HepG2 (cell line): Measurements from ENCODE around the gene PTPN12. TPM values are rescaled to one million over a fixed set of nuclear protein-coding genes. Genes with fewer than 3 reads are reported as not detected.

Source experiments
- ATAC-seq: fragments of 200-7000 bp; cut with Tn5 transposase; 3 replicates; pipeline ENCODE4 v1.9.1; 2020; ENCODE audit warnings: mild to moderate bottlenecking, moderate library complexity
- BruUV-seq: library from RNA; stranded (reverse); fragments of 400-500 nt; replicated peaks from 2 replicates; lab custom pipeline; 2021; lab: Mats Ljungman, UMichigan
- CTCF ChIA-PET: fragments of 300-600 bp; formaldehyde crosslinking; extraction: SDS; loops from one replicate; lab custom pipeline; 2021; ENCODE audit warnings: low total read pairs, inconsistent platforms, low intra/inter-chr PET ratio; lab: Yijun Ruan, JAX
- POLR2A ChIA-PET: fragments of 350-600 bp; sonication (Branson Sonifier 250); formaldehyde crosslinking; loops from one replicate; lab custom pipeline; 2020; ENCODE audit warnings: antibody characterized with exemption, inconsistent platforms; lab: Yijun Ruan, JAX
- DNase-seq: peaks from one replicate; pipeline ENCODE4 v3.0.0-alpha.2; 2015; ENCODE audit warnings: low spot score
- FAIRE-seq: peaks from 3 replicates; lab custom pipeline; 2011; peaks lifted over from hg19 to GRCh38; lab: Jason Lieb, UNC
- H2AFZ ChIP-seq: one replicate; pipeline ENCODE4 v1.6.1; 2011; ENCODE audit warnings: low read length, inconsistent platforms
- H3K27ac ChIP-seq: fragments of 300-600 bp; 3 replicates; pipeline ENCODE4 v1.8.0; 2011; ENCODE audit warnings: mixed run types, mild to moderate bottlenecking, mixed read lengths, low read length, inconsistent platforms; ENCODE audit not compliant: insufficient read depth; ENCODE audit errors: extremely low read length
- H3K27me3 ChIP-seq, 2 experiments: fragments of 200-600 bp in 1 of 2; 2 replicates in 1 of 2; 3 replicates in 1 of 2; pipeline versions ENCODE4 v1.6.0 to v1.8.0; 2011; ENCODE audit warnings: low read length in 2 of 2, mild to moderate bottlenecking in 2 of 2, moderate library complexity in 2 of 2, inconsistent platforms in 1 of 2; ENCODE audit not compliant: insufficient read depth in 2 of 2, control insufficient read depth in 1 of 2
- H3K36me3 ChIP-seq, 2 experiments: fragments of 200-600 bp in 1 of 2; replicated peaks in 1 of 2; 2 replicates in 1 of 2; 3 replicates in 1 of 2; pipeline versions ENCODE4 v1.5.1 to v1.8.0; 2011; ENCODE audit warnings: low read length in 2 of 2, inconsistent platforms in 1 of 2; ENCODE audit not compliant: insufficient read depth in 2 of 2, control insufficient read depth in 1 of 2
- H3K4me1 ChIP-seq: 2 replicates; pipeline ENCODE4 v1.5.1; 2012; ENCODE audit warnings: low read length, inconsistent platforms; ENCODE audit not compliant: insufficient read depth
- H3K4me2 ChIP-seq: 2 replicates; pipeline ENCODE4 v1.6.0; 2011; ENCODE audit warnings: low read depth, low read length, inconsistent platforms
- H3K4me3 ChIP-seq, 3 experiments: fragments of 200-600 bp in 1 of 3; sonication (generic), shearing (Covaris generic) in 1 of 3; replicated peaks in 1 of 3; 2 replicates each; pipeline ENCODE4 v1.5.1; 2011 to 2016; ENCODE audit warnings: low read length in 3 of 3, inconsistent platforms in 2 of 3, low read depth in 2 of 3, mild to moderate bottlenecking in 2 of 3, control low read depth in 1 of 3, mixed read lengths in 1 of 3; ENCODE audit not compliant: insufficient read depth in 1 of 3
- H3K79me2 ChIP-seq: one replicate; pipeline ENCODE4 v1.6.1; 2011; ENCODE audit warnings: low read length, inconsistent platforms; ENCODE audit not compliant: insufficient read depth
- H3K9ac ChIP-seq: 2 replicates; pipeline ENCODE4 v1.6.0; 2011; ENCODE audit warnings: mild to moderate bottlenecking, low read depth, low read length, inconsistent platforms; ENCODE audit not compliant: insufficient read depth
- H3K9me3 ChIP-seq: 2 replicates; pipeline ENCODE4 v1.5.1; 2012; ENCODE audit warnings: mild to moderate bottlenecking, low read length
- H4K20me1 ChIP-seq: 2 replicates; pipeline ENCODE4 v1.6.0; 2011; ENCODE audit warnings: inconsistent platforms, mild to moderate bottlenecking, low read length, moderate library complexity; ENCODE audit not compliant: insufficient read depth
- ASH2L ChIP-seq: fragments of 300-600, 200-600 bp; sonication (generic); IDR thresholded peaks from 2 replicates; pipeline ENCODE4 v1.7.0; 2017; ENCODE audit warnings: low read depth, mild to moderate bottlenecking, moderate library complexity, mixed read lengths, low read length; ENCODE audit not compliant: insufficient read length
- DMAP1 ChIP-seq: IDR thresholded peaks from 2 replicates; pipeline ENCODE4 v1.6.1; 2016
- ETV5 ChIP-seq: IDR thresholded peaks from 2 replicates; pipeline ENCODE4 v1.6.1; 2018; ENCODE audit warnings: missing biosample characterization, missing genetic modification reagents, inconsistent platforms, borderline replicate concordance
- HNRNPLL ChIP-seq: fragments of 200-400 bp; formaldehyde crosslinking; IDR thresholded peaks from 2 replicates; pipeline ENCODE4 v1.6.1; 2017; ENCODE audit warnings: mild to moderate bottlenecking, low read depth, low read length; ENCODE audit not compliant: poor library complexity, severe bottlenecking
- IKZF1 ChIP-seq: fragments of 450-650 bp; IDR thresholded peaks from 2 replicates; pipeline ENCODE4 v1.7.1; 2016
- KLF12 ChIP-seq: sonication (generic); formaldehyde crosslinking; IDR thresholded peaks from 2 replicates; pipeline ENCODE4 v1.4.0; 2020; ENCODE audit warnings: missing genetic modification reagents, borderline replicate concordance
- MEIS2 ChIP-seq: sonication (generic); formaldehyde crosslinking; IDR thresholded peaks from 2 replicates; pipeline ENCODE4 v1.9.0; 2021; ENCODE audit warnings: mild to moderate bottlenecking, missing genetic modification reagents
- MTF2 ChIP-seq: sonication (generic); formaldehyde crosslinking; IDR thresholded peaks from 2 replicates; pipeline ENCODE4 v1.5.0; 2020; ENCODE audit warnings: missing genetic modification reagents, borderline replicate concordance
- PAF1 ChIP-seq: IDR thresholded peaks from 2 replicates; pipeline ENCODE4 v1.6.1; 2016; ENCODE audit warnings: missing genetic modification reagents, missing compliant biosample characterization
- PLRG1 ChIP-seq: fragments of 450-650 bp; conservative IDR thresholded peaks from 2 replicates; pipeline ENCODE4 v1.6.1; 2016
- RFX3 ChIP-seq: IDR thresholded peaks from 2 replicates; pipeline ENCODE4 v1.6.1; 2016; ENCODE audit warnings: missing biosample characterization, missing genetic modification reagents
- SMC3 ChIP-seq: IDR thresholded peaks from 2 replicates; pipeline ENCODE4 v1.6.1; 2011; ENCODE audit warnings: low read length, improper control_type of control experiment
- THAP11 ChIP-seq: IDR thresholded peaks from 2 replicates; pipeline ENCODE4 v1.6.1; 2016; ENCODE audit warnings: missing biosample characterization, missing genetic modification reagents
- ZNF138 ChIP-seq: sonication (generic); formaldehyde crosslinking; IDR thresholded peaks from 2 replicates; pipeline ENCODE4 v1.5.0; 2020; ENCODE audit warnings: mild to moderate bottlenecking, low read depth, missing genetic modification reagents
- ZNF329 ChIP-seq: sonication (generic); formaldehyde crosslinking; IDR thresholded peaks from 2 replicates; pipeline ENCODE4 v1.9.0; 2021; ENCODE audit warnings: low read depth, mild to moderate bottlenecking, missing genetic modification reagents
- ZNF713 ChIP-seq: sonication (generic); formaldehyde crosslinking; IDR thresholded peaks from 2 replicates; pipeline ENCODE4 v1.4.0; 2020; ENCODE audit warnings: mild to moderate bottlenecking, missing genetic modification reagents
- WGBS: methylation state at CpG from one replicate; pipeline ENCODE4 v1.1.6; 2017; ENCODE audit warnings: low lambda C conversion rate; 5-methylcytosine and 5-hydroxymethylcytosine counted together
- in situ Hi-C: cut with HindIII; loops from 2 replicates; pipeline ENCODE4 v1.10.0; 2017; ENCODE audit warnings: low pct_unique_long_range_greater_than_20kb; ENCODE audit not compliant: extremely low pct_ligation_motif_present
- intact Hi-C: fragments of 100-400 bp; cut with micrococcal nuclease; formaldehyde crosslinking; loops from one replicate; pipeline ENCODE4 v1.10.0; 2022; ENCODE audit not compliant: unreplicated experiment
- polyA plus RNA-seq, 8 experiments: library from polyadenylated mRNA; depleted of rRNA in 3 of 8; stranded (reverse) in 7 of 8; unstranded in 1 of 8; fragments of >200 nt; fragmentation: Illumina TruSeq in 4 of 8; extraction: Trizol in 4 of 8; gene quantifications; 2 replicates each; pipeline versions ENCODE4 v1.2.1 to v1.2.3, GENCODE V29; 2011 to 2016; ENCODE audit warnings: low read depth in 4 of 8, missing spikeins in 1 of 8, mixed read lengths in 1 of 8; ENCODE audit not compliant: insufficient read depth in 1 of 8
- total RNA-seq, 5 experiments: library from RNA; depleted of rRNA; stranded (reverse); fragments of >200 nt; fragmentation: Illumina TruSeq; extraction: Trizol; gene quantifications; 2 replicates each; pipeline ENCODE4 v1.2.3, GENCODE V29; 2016; ENCODE audit warnings: low read depth in 1 of 5
- TF ChIP-seq, protein P1 (sequence below): sonication (generic); formaldehyde crosslinking; IDR thresholded peaks from 2 replicates; pipeline ENCODE4 v1.5.0; 2020; ENCODE audit warnings: missing genetic modification reagents, mild to moderate bottlenecking, borderline replicate concordance
- TF ChIP-seq, protein P2 (sequence below): sonication (generic); formaldehyde crosslinking; IDR thresholded peaks from 2 replicates; pipeline ENCODE4 v1.4.0; 2020; ENCODE audit warnings: missing genetic modification reagents, borderline replicate concordance

Gene PTPN12
- total and polyA plus RNA-seq, 2 of the 13 experiments (the other 11 are each of a cell fraction or from before 2014, with no cell fraction given): 22.9 to 56.8 TPM

DNA sequence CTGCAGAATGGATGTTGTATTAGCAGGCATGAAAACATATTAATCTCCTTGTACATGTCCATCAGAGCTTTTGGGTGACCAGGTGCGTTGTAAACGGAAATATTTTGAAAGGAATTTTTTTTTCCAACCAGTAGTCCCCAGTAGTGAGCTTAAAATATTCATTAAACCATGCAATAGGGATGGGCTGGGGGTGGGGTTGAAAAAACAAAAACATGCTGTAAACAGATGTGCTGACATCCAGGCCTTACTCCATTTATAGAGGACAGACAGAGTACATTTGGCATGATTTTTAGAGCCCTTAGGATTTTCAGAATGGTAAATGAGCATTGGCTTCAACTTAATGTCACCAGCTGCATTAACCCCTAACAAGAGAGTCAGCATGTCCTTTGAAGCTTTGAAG, 50.2 kb downstream of the PTPN12 start:
- Histone ChIP-seq H3K27ac (no peak overlapping the region), H3K79me2 (no peaks in the 10 kb centered on the region), H3K4me2 (no peak overlapping the region), H3K9me3 (no peaks in the 10 kb centered on the region), H4K20me1 (no peaks in the 10 kb centered on the region), H3K9ac (no peak overlapping the region), H3K36me3 (peaks cover 6 to 50% of the 10 kb centered on the region in 2 experiments), H3K4me3 (no peak overlapping the region), H3K4me1 (no peaks in the 10 kb centered on the region), H3K27me3 (no peaks in the 10 kb centered on the region), H2AFZ (no peak overlapping the region)
- in situ Hi-C loops (no loop called here), intact Hi-C loops (no loop called here)
- no peak for DNase-seq
- CTCF ChIA-PET: no interaction called here
- FAIRE-seq: no peak
- no TSS peak for BruUV-seq
- POLR2A ChIA-PET: interaction anchor here (0.6 kb wide), 1 partner anchor 171 kb away, joined by 3 read pairs; the partner anchor contains the start of gene GSAP
- ATAC-seq: no peak
- no peak for TF ChIP-seq THAP11 (CRISPR knock-in tag)
- no peak for TF ChIP-seq PLRG1
- TF ChIP-seq MTF2 (CRISPR knock-in tag): no peak
- TF ChIP-seq KLF12: no peak
- no peak for TF ChIP-seq DMAP1 (CRISPR knock-in tag)
- TF ChIP-seq HNRNPLL: no peak
- TF ChIP-seq IKZF1: no peak
- no peak for TF ChIP-seq ZNF713 (CRISPR knock-in tag)
- TF ChIP-seq RFX3: no peak
- TF ChIP-seq ZNF329: no peak
- no peak for TF ChIP-seq PAF1 (CRISPR knock-in tag)
- TF ChIP-seq ZNF138: no peak
- TF ChIP-seq, protein P1, sequence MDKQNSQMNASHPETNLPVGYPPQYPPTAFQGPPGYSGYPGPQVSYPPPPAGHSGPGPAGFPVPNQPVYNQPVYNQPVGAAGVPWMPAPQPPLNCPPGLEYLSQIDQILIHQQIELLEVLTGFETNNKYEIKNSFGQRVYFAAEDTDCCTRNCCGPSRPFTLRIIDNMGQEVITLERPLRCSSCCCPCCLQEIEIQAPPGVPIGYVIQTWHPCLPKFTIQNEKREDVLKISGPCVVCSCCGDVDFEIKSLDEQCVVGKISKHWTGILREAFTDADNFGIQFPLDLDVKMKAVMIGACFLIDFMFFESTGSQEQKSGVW: no peak
- TF ChIP-seq SMC3: no peak
- no peak for TF ChIP-seq MEIS2 (CRISPR knock-in tag)
- TF ChIP-seq, protein P2, sequence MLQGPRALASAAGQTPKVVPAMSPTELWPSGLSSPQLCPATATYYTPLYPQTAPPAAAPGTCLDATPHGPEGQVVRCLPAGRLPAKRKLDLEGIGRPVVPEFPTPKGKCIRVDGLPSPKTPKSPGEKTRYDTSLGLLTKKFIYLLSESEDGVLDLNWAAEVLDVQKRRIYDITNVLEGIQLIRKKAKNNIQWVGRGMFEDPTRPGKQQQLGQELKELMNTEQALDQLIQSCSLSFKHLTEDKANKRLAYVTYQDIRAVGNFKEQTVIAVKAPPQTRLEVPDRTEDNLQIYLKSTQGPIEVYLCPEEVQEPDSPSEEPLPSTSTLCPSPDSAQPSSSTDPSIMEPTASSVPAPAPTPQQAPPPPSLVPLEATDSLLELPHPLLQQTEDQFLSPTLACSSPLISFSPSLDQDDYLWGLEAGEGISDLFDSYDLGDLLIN (CRISPR knock-in tag): no peak
- TF ChIP-seq ASH2L: no peak
- TF ChIP-seq ETV5: no peak
- WGBS: 96% methylated on average over 2 of the region's 2 CpGs
